SK-N-SH treated with all-trans-retinoic acid at 6 μM for 48 hours (cell line): ENCODE measurements around the gene TMBIM6.

Experiments used
- ARNTL ChIP-seq: fragments of 450-650 bp; formaldehyde crosslinking; IDR thresholded peaks from 2 replicates; pipeline ENCODE4 v1.5.0; 2020; ENCODE audit warnings: low read depth, mild to moderate bottlenecking, moderate library complexity, borderline replicate concordance
- CREB5 ChIP-seq: fragments of 250-450 bp; sonication (Bioruptor Pico); IDR thresholded peaks from 2 replicates; pipeline ENCODE4 v1.5.1; 2020; ENCODE audit warnings: low read depth, mild to moderate bottlenecking, moderate library complexity
- CSDC2 ChIP-seq: fragments of 250-450 bp; sonication (Bioruptor Pico); IDR thresholded peaks from 2 replicates; pipeline ENCODE4 v1.5.0; 2020; ENCODE audit warnings: mild to moderate bottlenecking, moderate library complexity
- OSR1 ChIP-seq: fragments of 250-450 bp; sonication (Bioruptor Pico); IDR thresholded peaks from 2 replicates; pipeline ENCODE4 v1.8.0; 2022; ENCODE audit warnings: moderate library complexity, mild to moderate bottlenecking, inconsistent platforms
- PATZ1 ChIP-seq: fragments of 250-450 bp; sonication (Bioruptor Pico); IDR thresholded peaks from 2 replicates; pipeline ENCODE4 v1.8.0; 2020; ENCODE audit warnings: mild to moderate bottlenecking, moderate library complexity, borderline replicate concordance
- RARB ChIP-seq: fragments of 250-450 bp; sonication (Bioruptor Pico); IDR thresholded peaks from 2 replicates; pipeline ENCODE4 v1.8.0; 2021; ENCODE audit warnings: mild to moderate bottlenecking, moderate library complexity
- TSHZ2 ChIP-seq: fragments of 250-450 bp; sonication (Bioruptor Pico); IDR thresholded peaks from 2 replicates; pipeline ENCODE4 v1.5.0; 2020; ENCODE audit warnings: mild to moderate bottlenecking, moderate library complexity
- ZC3H10 ChIP-seq: fragments of 250-450 bp; sonication (Bioruptor Pico); IDR thresholded peaks from 2 replicates; pipeline ENCODE4 v1.5.1; 2021; ENCODE audit warnings: mild to moderate bottlenecking, moderate library complexity
- ZFP30 ChIP-seq: fragments of 450-650 bp; formaldehyde crosslinking; IDR thresholded peaks from 2 replicates; pipeline ENCODE4 v1.5.0; 2022; ENCODE audit warnings: mild to moderate bottlenecking, moderate library complexity

GRCh38 chr12:49794811-49795653, 53.7 kb downstream of the TMBIM6 start:
- no peak for TF ChIP-seq OSR1 (CRISPR knock-in tag)
- TF ChIP-seq RARB (CRISPR knock-in tag) = no peak
- TF ChIP-seq PATZ1 (CRISPR knock-in tag) = no peak
- TF ChIP-seq ZFP30 = no peak
- no peak for TF ChIP-seq TSHZ2 (CRISPR knock-in tag)
- TF ChIP-seq ARNTL (CRISPR knock-in tag) = no peak
- TF ChIP-seq CSDC2 (CRISPR knock-in tag) = no peak
- TF ChIP-seq ZC3H10 (CRISPR knock-in tag) = no peak
- no peak for TF ChIP-seq CREB5 (CRISPR knock-in tag)
